Mesendoderm (in vitro differentiated cells): Measurements from ENCODE around the gene PLA2G1B.

ENCODE experiments used
- DNase-seq: peaks from one replicate; pipeline ENCODE4 v3.0.0; 2013
- H2AK5ac ChIP-seq: 2 replicates; pipeline ENCODE4 v1.6.1; 2013; ENCODE audit warnings: low read length, inconsistent platforms
- H2BK120ac ChIP-seq: 2 replicates; pipeline ENCODE4 v1.6.1; 2013; ENCODE audit warnings: low read depth, mild to moderate bottlenecking, low read length, moderate library complexity, mixed read lengths
- H2BK15ac ChIP-seq: replicated peaks from 2 replicates; pipeline ENCODE4 v1.6.1; 2013; ENCODE audit warnings: low read depth, mild to moderate bottlenecking, moderate library complexity
- H2BK5ac ChIP-seq: 2 replicates; pipeline ENCODE4 v1.6.1; 2013; ENCODE audit warnings: low read length, inconsistent platforms
- H3K18ac ChIP-seq: 2 replicates; pipeline ENCODE4 v1.6.1; 2013; ENCODE audit warnings: mild to moderate bottlenecking, low read length, mixed read lengths
- H3K23ac ChIP-seq: one replicate; pipeline ENCODE4 v1.6.1; 2013; ENCODE audit warnings: low read length
- H3K27ac ChIP-seq: 2 replicates; pipeline ENCODE4 v1.5.1; 2013; ENCODE audit warnings: low read depth, mild to moderate bottlenecking, inconsistent platforms, low read length, moderate library complexity
- H3K27me3 ChIP-seq: 2 replicates; pipeline ENCODE4 v1.6.1; 2013; ENCODE audit warnings: low read length, control low read depth, mild to moderate bottlenecking, inconsistent platforms; ENCODE audit not compliant: insufficient read depth, poor library complexity
- H3K36me3 ChIP-seq: 2 replicates; pipeline ENCODE4 v1.6.1; 2013; ENCODE audit warnings: low read length, inconsistent platforms; ENCODE audit not compliant: control insufficient read depth, insufficient read depth
- H3K4ac ChIP-seq: one replicate; pipeline ENCODE4 v1.6.1; 2013; ENCODE audit warnings: low read depth, mild to moderate bottlenecking, low read length, moderate library complexity
- H3K4me1 ChIP-seq: 2 replicates; pipeline ENCODE4 v1.6.1; 2013; ENCODE audit warnings: low read depth, low read length, inconsistent platforms; ENCODE audit not compliant: control insufficient read depth
- H3K4me2 ChIP-seq: 2 replicates; pipeline ENCODE4 v1.6.1; 2013; ENCODE audit warnings: low read length
- H3K4me3 ChIP-seq: 2 replicates; pipeline ENCODE4 v1.5.1; 2013; ENCODE audit warnings: mild to moderate bottlenecking, low read length
- H3K56ac ChIP-seq: one replicate; pipeline ENCODE4 v1.6.1; 2013; ENCODE audit warnings: low read length
- H3K79me1 ChIP-seq: 2 replicates; pipeline ENCODE4 v1.6.1; 2013; ENCODE audit warnings: low read length, inconsistent platforms
- H3K79me2 ChIP-seq: 2 replicates; pipeline ENCODE4 v1.6.1; 2013; ENCODE audit warnings: mild to moderate bottlenecking, low read length; ENCODE audit not compliant: control insufficient read depth, insufficient read depth
- H3K9ac ChIP-seq: 2 replicates; pipeline ENCODE4 v1.6.1; 2013; ENCODE audit warnings: low read length, inconsistent platforms
- H4K5ac ChIP-seq: one replicate; pipeline ENCODE4 v1.6.1; 2013; ENCODE audit warnings: low read length
- H4K8ac ChIP-seq: one replicate; pipeline ENCODE4 v1.6.1; 2013; ENCODE audit warnings: low read depth, mild to moderate bottlenecking, control low read depth, low read length, moderate library complexity
- WGBS: extraction: QIAGEN DNeasy Blood & Tissue Kit; methylation state at CpG from one replicate; pipeline ENCODE4 v1.1.7; 2013; ENCODE audit warnings: low lambda C conversion rate, missing lambda C conversion rate; ENCODE audit not compliant: insufficient coverage; ENCODE audit errors: extremely low coverage; 5-methylcytosine and 5-hydroxymethylcytosine counted together

PLA2G1B gene

DNA sequence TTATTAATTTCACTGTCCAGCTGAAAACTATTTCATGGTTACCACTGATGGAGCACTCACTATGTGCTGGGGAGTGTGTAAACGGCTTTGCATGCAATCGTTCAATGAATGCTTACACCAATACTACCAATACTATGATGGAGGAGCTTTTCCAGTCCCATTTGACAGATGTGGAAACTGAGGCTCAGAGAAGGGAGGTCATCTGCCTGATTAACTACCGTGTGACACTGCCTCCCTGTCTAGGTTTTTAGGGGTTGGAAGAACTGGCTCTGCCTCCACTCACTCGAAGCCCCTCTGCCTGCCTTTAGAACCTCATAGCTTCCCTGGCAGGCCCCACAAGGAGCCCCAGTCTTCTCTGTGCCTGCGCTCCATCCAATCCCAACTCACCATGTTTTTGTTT lies 29.5 kb upstream of the PLA2G1B start:
- H3K4me2 ChIP-seq: no peak overlapping the region
- H3K79me1 ChIP-seq: peaks cover 3% of the 10 kb centered on the region
- H3K79me2 ChIP-seq: no peaks in the 10 kb centered on the region
- no peak overlapping the region for H2BK15ac ChIP-seq
- H3K4me3 ChIP-seq: no peak overlapping the region
- peaks cover 11% of the 10 kb centered on the region for H3K36me3 ChIP-seq
- no peaks in the 10 kb centered on the region for H3K27me3 ChIP-seq
- H3K18ac ChIP-seq: no peak overlapping the region
- H3K4me1 ChIP-seq: peaks cover 10% of the 10 kb centered on the region
- no peak overlapping the region for H4K5ac ChIP-seq
- no peak for DNase-seq
- no peak overlapping the region for H2BK120ac ChIP-seq
- H3K27ac ChIP-seq: no peak overlapping the region
- H3K56ac ChIP-seq: no peak overlapping the region
- H3K9ac ChIP-seq: no peak overlapping the region
- H3K23ac ChIP-seq: no peak overlapping the region
- H3K4ac ChIP-seq: no peak overlapping the region
- no peak overlapping the region for H2AK5ac ChIP-seq
- no CpG with 5 or more reads among the region's 5 CpGs for WGBS
- no peak overlapping the region for H4K8ac ChIP-seq
- H2BK5ac ChIP-seq: no peak overlapping the region

DNA sequence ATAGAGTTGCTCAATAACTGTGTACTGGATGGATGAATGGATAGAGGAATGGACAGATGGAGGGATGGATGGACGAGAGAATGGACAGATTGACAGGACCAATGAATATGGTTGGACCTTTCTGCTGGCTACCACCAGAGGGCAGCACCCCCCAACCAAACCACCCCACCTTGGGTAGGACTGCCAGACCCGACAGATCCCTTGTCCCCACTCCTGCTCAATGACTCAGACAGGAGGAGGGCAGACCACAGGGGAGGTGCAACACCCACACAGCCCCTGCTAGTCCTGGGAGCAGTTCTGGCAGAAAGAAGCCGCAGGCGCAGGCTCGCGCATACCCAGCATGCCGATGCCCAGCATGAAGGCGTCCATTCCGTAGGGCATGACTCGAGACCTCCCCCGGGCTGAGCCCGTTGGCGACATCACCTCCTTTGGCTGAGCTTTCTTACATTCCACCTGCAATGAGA lies 29.0 kb upstream of the PLA2G1B start:
- Histone ChIP-seq H3K27me3 (no peaks in the 10 kb centered on the region), H3K79me1 (peaks cover 3% of the 10 kb centered on the region), H3K4ac (no peak overlapping the region), H2BK120ac (no peak overlapping the region), H3K4me1 (peaks cover 9% of the 10 kb centered on the region), H2BK5ac (no peak overlapping the region), H3K27ac (no peak overlapping the region), H3K18ac (no peak overlapping the region), H3K9ac (no peak overlapping the region), H3K23ac (no peak overlapping the region), H3K4me3 (no peak overlapping the region), H3K4me2 (no peak overlapping the region), H4K5ac (no peak overlapping the region), H2AK5ac (no peak overlapping the region), H3K79me2 (no peaks in the 10 kb centered on the region), H3K36me3 (peaks cover 11% of the 10 kb centered on the region), H3K56ac (no peak overlapping the region), H2BK15ac (no peak overlapping the region), H4K8ac (no peak overlapping the region)
- DNase-seq: peak; percentile 96
- WGBS: no CpG with 5 or more reads among the region's 13 CpGs

DNA sequence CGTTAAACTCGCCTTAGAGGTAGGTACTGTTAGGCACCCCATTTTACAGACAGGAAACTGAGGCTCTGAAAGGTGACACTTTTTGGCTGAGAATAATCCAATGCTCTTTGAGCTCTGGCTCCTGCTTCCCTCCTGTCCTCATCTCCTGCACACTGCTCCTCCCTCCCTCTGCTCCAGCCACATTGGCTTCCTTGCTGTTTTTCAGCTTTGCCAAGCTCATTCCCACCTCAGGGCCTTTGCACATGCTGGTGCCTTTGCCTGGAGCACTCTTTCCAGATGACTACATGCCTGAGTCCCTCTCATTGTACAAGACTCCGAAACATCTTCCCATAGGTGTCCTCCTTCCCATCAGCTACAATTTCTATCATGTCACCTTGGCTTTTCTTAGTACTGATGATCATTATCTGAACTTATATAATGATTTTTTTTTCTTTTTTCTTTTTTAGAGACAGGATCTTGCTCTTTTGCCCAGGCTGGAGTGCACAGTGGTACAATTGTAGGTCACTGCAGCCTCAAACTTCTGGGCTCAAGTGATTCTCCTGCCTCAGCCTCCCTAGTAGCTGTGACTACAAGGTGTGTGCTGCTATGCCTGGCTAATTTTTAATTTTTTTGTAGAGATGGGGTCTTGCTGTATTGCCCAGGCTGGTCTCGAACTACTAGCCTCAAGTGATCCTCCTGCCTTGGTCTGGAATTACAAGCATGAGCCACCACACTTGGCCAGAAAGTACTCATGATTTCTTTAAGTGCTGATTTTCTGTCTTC lies 26.2 kb upstream of the PLA2G1B start:
- no peak overlapping the region for H3K56ac ChIP-seq

DNA sequence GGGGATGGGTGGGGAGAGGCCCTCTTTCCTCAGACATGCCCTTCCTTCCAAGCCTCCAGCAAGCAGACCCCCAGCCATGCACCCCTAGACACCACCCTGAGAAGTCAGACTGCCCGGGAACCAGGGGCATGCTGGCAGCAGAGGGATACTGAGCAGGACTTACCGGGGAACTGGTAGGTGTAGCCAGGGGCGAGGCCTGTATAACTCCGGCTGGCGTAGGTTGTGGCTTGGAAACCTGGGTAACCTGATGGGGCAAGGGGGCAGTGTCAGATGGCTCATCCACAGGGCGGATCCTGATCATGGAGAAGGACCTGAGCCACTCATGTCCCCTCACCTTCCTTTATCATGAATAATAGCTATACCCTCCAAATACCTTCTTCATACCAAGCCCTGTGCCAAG lies 25.6 kb upstream of the PLA2G1B start:
- H3K4me3 ChIP-seq: no peak overlapping the region
- no peak overlapping the region for H3K27ac ChIP-seq
- H3K79me1 ChIP-seq: no peaks in the 10 kb centered on the region
- H3K36me3 ChIP-seq: peaks cover 8% of the 10 kb centered on the region
- H2BK5ac ChIP-seq: no peak overlapping the region
- H2BK120ac ChIP-seq: no peak overlapping the region
- H2AK5ac ChIP-seq: no peak overlapping the region
- no peak overlapping the region for H3K18ac ChIP-seq
- no peaks in the 10 kb centered on the region for H3K27me3 ChIP-seq
- no peak overlapping the region for H4K8ac ChIP-seq
- H3K23ac ChIP-seq: no peak overlapping the region
- H3K9ac ChIP-seq: no peak overlapping the region
- H2BK15ac ChIP-seq: no peak overlapping the region
- DNase-seq: no peak
- H3K56ac ChIP-seq: no peak overlapping the region
- no CpG with 5 or more reads among the region's 6 CpGs for WGBS
- H4K5ac ChIP-seq: no peak overlapping the region
- H3K4me1 ChIP-seq: no peaks in the 10 kb centered on the region
- H3K4me2 ChIP-seq: no peak overlapping the region
- no peaks in the 10 kb centered on the region for H3K79me2 ChIP-seq
- no peak overlapping the region for H3K4ac ChIP-seq

More for the DNA sequence above, 26.2 kb upstream of the PLA2G1B start:
- DNase-seq: no peak
- Histone ChIP-seq H2AK5ac (no peak overlapping the region), H4K5ac (no peak overlapping the region), H4K8ac (no peak overlapping the region), H3K9ac (no peak overlapping the region), H3K27ac (no peak overlapping the region), H3K4me2 (no peak overlapping the region), H2BK5ac (no peak overlapping the region), H3K79me1 (no peaks in the 10 kb centered on the region), H3K4me3 (no peak overlapping the region), H3K4ac (no peak overlapping the region), H3K4me1 (no peaks in the 10 kb centered on the region), H3K23ac (no peak overlapping the region), H3K36me3 (peaks cover 9% of the 10 kb centered on the region), H3K27me3 (no peaks in the 10 kb centered on the region), H2BK15ac (no peak overlapping the region), H2BK120ac (no peak overlapping the region), H3K18ac (no peak overlapping the region), H3K79me2 (no peaks in the 10 kb centered on the region)
- no CpG with 5 or more reads among the region's 4 CpGs for WGBS

DNA sequence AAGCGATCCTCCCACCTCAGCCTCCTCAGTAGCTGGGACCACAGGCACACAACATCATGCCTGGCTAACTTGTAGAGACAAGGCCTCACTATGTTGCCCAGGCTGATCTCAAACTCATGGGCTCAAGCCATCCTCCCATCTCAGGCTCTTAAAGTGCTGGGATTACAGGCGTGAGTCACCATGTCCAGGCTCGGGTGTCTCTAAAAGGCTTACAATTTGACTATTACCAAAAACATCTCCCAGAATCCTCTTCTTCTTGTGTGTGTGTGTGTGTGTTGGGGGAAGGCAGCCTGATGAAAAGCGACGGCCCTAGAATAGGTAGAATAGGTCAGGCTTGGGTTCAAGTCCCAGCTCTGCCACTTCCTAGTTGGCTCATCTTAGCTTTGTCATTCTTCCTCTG lies 24.5 kb upstream of the PLA2G1B start:
- Histone ChIP-seq H2AK5ac (no peak overlapping the region), H3K23ac (no peak overlapping the region), H3K27ac (no peak overlapping the region), H2BK5ac (no peak overlapping the region), H3K36me3 (peaks cover 8% of the 10 kb centered on the region), H3K4me1 (no peaks in the 10 kb centered on the region), H3K9ac (no peak overlapping the region), H3K4me2 (no peak overlapping the region), H3K4ac (no peak overlapping the region), H2BK15ac (no peak overlapping the region), H4K5ac (no peak overlapping the region), H2BK120ac (no peak overlapping the region), H3K18ac (no peak overlapping the region), H4K8ac (no peak overlapping the region), H3K56ac (no peak overlapping the region), H3K79me2 (no peaks in the 10 kb centered on the region), H3K27me3 (no peaks in the 10 kb centered on the region), H3K79me1 (no peaks in the 10 kb centered on the region), H3K4me3 (no peak overlapping the region)
- no peak for DNase-seq
- no CpG with 5 or more reads among the region's 5 CpGs for WGBS
